B cell (primary cell): Measurements from ENCODE around the gene POGZ. TPM values are rescaled to one million over a fixed set of nuclear protein-coding genes. Genes with fewer than 3 reads are reported as not detected.

Experiments
- ATAC-seq: fragments of 200-7000 bp; cut with Tn5 transposase; one replicate; pipeline ENCODE4 v1.10.0; 2021; ENCODE audit warnings: low read depth, mild to moderate bottlenecking, moderate number of reproducible peaks, moderate library complexity
- CTCF ChIA-PET: fragments of 350-600 bp; sonication (Branson Sonifier 250); formaldehyde crosslinking; loops from one replicate; lab custom pipeline; 2021; ENCODE audit warnings: antibody characterized with exemption, inconsistent platforms; lab: Charles Lee
- POLR2A ChIA-PET: fragments of 350-600 bp; sonication (Branson Sonifier 250); formaldehyde crosslinking; loops from one replicate; lab custom pipeline; 2021; ENCODE audit warnings: antibody characterized with exemption; lab: Charles Lee
- DNase-seq: peaks from one replicate; pipeline ENCODE4 v3.0.0; 2013
- H2AFZ ChIP-seq: 2 replicates; pipeline ENCODE4 v1.6.1; 2012; ENCODE audit warnings: mild to moderate bottlenecking, low read depth, low read length; ENCODE audit not compliant: insufficient read depth, poor library complexity, severe bottlenecking
- H3K27ac ChIP-seq, 2 donors: 1 replicate in 1 of 2; 2 replicates in 1 of 2; pipeline ENCODE4 v1.5.1; 2012 to 2013; ENCODE audit warnings: low read length in 2 of 2, mild to moderate bottlenecking in 2 of 2, moderate library complexity in 1 of 2
- H3K27me3 ChIP-seq, 4 experiments: fragments of 200-600 bp in 1 of 4; sonication (generic) in 1 of 4; replicated peaks in 1 of 4; 1 replicate in 2 of 4; 2 replicates in 2 of 4; pipeline versions ENCODE4 v1.6.1 to v1.7.0; 2013 to 2016; ENCODE audit warnings: low read length in 3 of 4, mild to moderate bottlenecking in 2 of 4, mixed read lengths in 1 of 4, moderate library complexity in 1 of 4; ENCODE audit not compliant: insufficient read depth in 4 of 4, control insufficient read depth in 3 of 4; ENCODE audit errors: control extremely low read depth in 1 of 4
- H3K36me3 ChIP-seq, 2 experiments: replicated peaks in 1 of 2; 1 replicate in 1 of 2; 2 replicates in 1 of 2; pipeline versions ENCODE4 v1.6.1 to v1.7.1; 2013; ENCODE audit warnings: low read length in 1 of 2; ENCODE audit not compliant: insufficient read depth in 2 of 2, control insufficient read depth in 1 of 2; ENCODE audit errors: control extremely low read depth in 1 of 2, extremely low read depth in 1 of 2
- H3K4me1 ChIP-seq, 2 donors: fragments of 200-600 bp in 1 of 2; sonication (generic) in 1 of 2; 1 replicate in 1 of 2; 2 replicates in 1 of 2; pipeline versions ENCODE4 v1.5.1 to v1.6.1; 2013 to 2017; ENCODE audit warnings: low read length in 2 of 2; ENCODE audit not compliant: control insufficient read depth in 2 of 2, insufficient read depth in 2 of 2
- H3K4me2 ChIP-seq: replicated peaks from 2 replicates; pipeline ENCODE3; 2012; ENCODE audit warnings: mild to moderate bottlenecking, low read depth, low read length; ENCODE audit not compliant: poor library complexity, severe bottlenecking
- H3K4me3 ChIP-seq, 5 experiments: fragments of 200-600 bp in 1 of 5; sonication (generic) in 1 of 5; 1 replicate in 3 of 5; 2 replicates in 2 of 5; pipeline versions ENCODE4 v1.5.1 to v1.7.0; 2011 to 2016; ENCODE audit warnings: low read length in 4 of 5, mild to moderate bottlenecking in 4 of 5, low read depth in 2 of 5, control low read depth in 1 of 5, moderate library complexity in 1 of 5; ENCODE audit not compliant: insufficient read depth in 1 of 5; ENCODE audit errors: control extremely low read depth in 1 of 5, extremely low read depth in 1 of 5
- H3K79me2 ChIP-seq: fragments of 200-600 bp; sonication (generic); one replicate; pipeline ENCODE4 v1.6.0; 2016; ENCODE audit warnings: low read length; ENCODE audit not compliant: control insufficient read depth, insufficient read depth
- H3K9ac ChIP-seq: fragments of 200-600 bp; sonication (generic); 2 replicates; pipeline ENCODE4 v1.6.1; 2017; ENCODE audit warnings: mild to moderate bottlenecking, low read length, moderate library complexity
- H3K9me3 ChIP-seq, 3 donors: one replicate each; pipeline versions ENCODE4 v1.6.1 to v1.7.1; 2013; ENCODE audit warnings: low read length in 2 of 3; ENCODE audit not compliant: control insufficient read depth in 2 of 3, insufficient read depth in 1 of 3; ENCODE audit errors: control extremely low read depth in 1 of 3
- H4K20me1 ChIP-seq: 2 replicates; pipeline ENCODE4 v1.6.0; 2012; ENCODE audit warnings: mild to moderate bottlenecking, low read length; ENCODE audit not compliant: insufficient read depth, control insufficient read depth, poor library complexity, severe bottlenecking
- H3K27ac Mint-ChIP-seq: one replicate; pipeline ENCODE4 v1.8.0; 2021; ENCODE audit warnings: mixed read lengths
- H3K27me3 Mint-ChIP-seq: one replicate; pipeline ENCODE4 v1.8.0; 2021; ENCODE audit warnings: mixed read lengths
- H3K4me1 Mint-ChIP-seq: one replicate; pipeline ENCODE4 v1.8.0; 2021; ENCODE audit warnings: mixed read lengths
- H3K4me3 Mint-ChIP-seq: one replicate; pipeline ENCODE4 v1.8.0; 2021; ENCODE audit warnings: mixed read lengths
- H3K9me3 Mint-ChIP-seq: one replicate; pipeline ENCODE4 v1.8.0; 2022; ENCODE audit warnings: mixed read lengths; ENCODE audit not compliant: insufficient read depth
- CTCF ChIP-seq: fragments of 200-600 bp; IDR thresholded peaks from one replicate; pipeline ENCODE4 v1.8.0; 2022; ENCODE audit warnings: antibody characterized with exemption, mild to moderate bottlenecking
- EZH2 ChIP-seq: IDR thresholded peaks from 2 replicates; pipeline ENCODE4 v1.6.1; 2012; ENCODE audit warnings: borderline replicate concordance, low read depth, mild to moderate bottlenecking, moderate library complexity, low read length; ENCODE audit not compliant: insufficient read depth, poor library complexity, severe bottlenecking
- WGBS: methylation state at CpG from one replicate; pipeline ENCODE4 v1.1.5; 2013; ENCODE audit warnings: missing lambda C conversion rate; ENCODE audit not compliant: insufficient coverage; 5-methylcytosine and 5-hydroxymethylcytosine counted together
- intact Hi-C: fragments of 100-400 bp; cut with micrococcal nuclease; formaldehyde crosslinking; loops from one replicate; pipeline ENCODE4 v1.10.0; 2022
- polyA plus RNA-seq: library from polyadenylated mRNA; depleted of rRNA; stranded (reverse); fragments of >200 nt; gene quantifications from 2 replicates; pipeline ENCODE4 v1.2.3, GENCODE V29; 2012
- total RNA-seq, 2 donors: library from RNA; stranded (reverse); fragments of 120-200 nt in 1 of 2; gene quantifications; 1 replicate in 1 of 2; 2 replicates in 1 of 2; pipeline versions ENCODE4 v1.2.3 to v1.2.4, GENCODE V29; 2013 to 2022

The POGZ gene
- total and polyA plus RNA-seq, 2 donors (not counting 1 experiment from before 2014, with no cell fraction given): 50.2 to 194 TPM

- peaks cover 53% of the 10 kb centered on the region for H4K20me1 ChIP-seq
- no peak overlapping the region for H3K4me2 ChIP-seq
- H3K27me3 ChIP-seq: no peaks in the 10 kb centered on the region
- no peaks in the 10 kb centered on the region for H3K9me3 ChIP-seq
- ATAC-seq (no peak), DNase-seq (no peak)
- CTCF ChIA-PET: interaction anchor here (1.0 kb wide), 1 partner anchor 146 kb away, joined by 3 read pairs; no protein-coding TSS in a partner anchor
- POLR2A ChIA-PET: no interaction called here
- H3K4me3 ChIP-seq: no peak overlapping the region
- no peak overlapping the region for H2AFZ ChIP-seq
- peaks cover 37% of the 10 kb centered on the region for H3K4me1 Mint-ChIP-seq
- no peak overlapping the region for H3K9ac ChIP-seq
- intact Hi-C loops: no loop called here
- H3K27me3 Mint-ChIP-seq: no peaks in the 10 kb centered on the region
- H3K9me3 Mint-ChIP-seq: no peaks in the 10 kb centered on the region
- no CpG with 5 or more reads among the region's 2 CpGs for WGBS
- TF ChIP-seq EZH2: no peak
- no peak for TF ChIP-seq CTCF
- H3K4me3 Mint-ChIP-seq: no peak overlapping the region
- peaks cover 0 to 4% of the 10 kb centered on the region in 2 experiments for H3K36me3 ChIP-seq
- H3K27ac Mint-ChIP-seq: no peak overlapping the region
- peaks cover 19 to 21% of the 10 kb centered on the region in 2 donors for H3K4me1 ChIP-seq
- no peak overlapping the region for H3K27ac ChIP-seq
- peaks cover 100% of the 10 kb centered on the region for H3K79me2 ChIP-seq
These were observed 11.6 kb downstream of the POGZ start for GRCh38 chr1:151447696-151448095.

- H3K9me3 Mint-ChIP-seq: no peaks in the 10 kb centered on the region
- POLR2A ChIA-PET: interaction anchor here (0.5 kb wide), 1 partner anchor 211 kb away, joined by 3 read pairs; no protein-coding TSS in a partner anchor
- H3K4me3 Mint-ChIP-seq: no peak overlapping the region
- H3K9me3 ChIP-seq: no peaks in the 10 kb centered on the region
- CTCF ChIA-PET: interaction anchor here (0.6 to 2.5 kb wide), 22 partner anchors 11 to 557 kb away, joined by 3 to 20 read pairs (median 4); partner anchors contain the start of genes CGN and POGZ
- H3K79me2 ChIP-seq: peaks cover 100% of the 10 kb centered on the region
- WGBS: no CpG with 5 or more reads among the region's 4 CpGs
- peak overlapping the region; percentile 38 for H3K4me2 ChIP-seq
- ATAC-seq: no peak
- TF ChIP-seq CTCF: no peak
- TF ChIP-seq EZH2: no peak
- no peak overlapping the region for H2AFZ ChIP-seq
- intact Hi-C loops: loop anchor here (1.0 to 5.0 kb wide), 4 partner anchors 88 to 553 kb away; no protein-coding TSS in a partner anchor
- H3K4me3 ChIP-seq: no peak overlapping the region
- peak overlapping the region in 1 of 2 donors; percentile 28 for H3K27ac ChIP-seq
- no peaks in the 10 kb centered on the region for H3K27me3 ChIP-seq
- no peak overlapping the region for H3K27ac Mint-ChIP-seq
- no peaks in the 10 kb centered on the region for H3K27me3 Mint-ChIP-seq
- peaks cover 66% of the 10 kb centered on the region for H4K20me1 ChIP-seq
- peaks cover 19 to 21% of the 10 kb centered on the region in 2 donors for H3K4me1 ChIP-seq
- peaks cover 43% of the 10 kb centered on the region for H3K4me1 Mint-ChIP-seq
- H3K36me3 ChIP-seq: peaks cover 0 to 20% of the 10 kb centered on the region in 2 experiments
- no peak for DNase-seq
- H3K9ac ChIP-seq: no peak overlapping the region
These were observed 14.5 kb downstream of the POGZ start for GRCh38 chr1:151444783-151445177.
